GM23338 (cell line): ENCODE data around the gene LPO. TPM values are rescaled to one million over a fixed set of nuclear protein-coding genes. Genes with fewer than 3 reads are reported as not detected.

Experiments used
- CREB1 ChIP-seq: fragments of 250-450 bp; sonication (Bioruptor Pico); IDR thresholded peaks from 2 replicates; pipeline ENCODE4 v1.5.0; 2020; ENCODE audit warnings: low read depth, mild to moderate bottlenecking, moderate library complexity
- CTCF ChIP-seq, 2 experiments: fragments of 200-600 bp in 1 of 2; sonication (generic) in 1 of 2; conservative IDR thresholded peaks; 2 replicates each; pipeline versions ENCODE4 v1.5.1 to v1.6.1; 2016 to 2017; ENCODE audit warnings: antibody characterized with exemption in 2 of 2, low read depth in 2 of 2, mild to moderate bottlenecking in 2 of 2, moderate library complexity in 1 of 2
- ETS1 ChIP-seq: IDR thresholded peaks from 2 replicates; pipeline ENCODE4 v1.6.1; 2016; ENCODE audit warnings: antibody characterized with exemption
- EZH2 ChIP-seq: fragments of 200-600 bp; sonication (generic); IDR thresholded peaks from one replicate; pipeline ENCODE4 v1.8.0; 2017; ENCODE audit warnings: antibody characterized with exemption, mild to moderate bottlenecking, low read depth; ENCODE audit not compliant: unreplicated experiment
- EZH2phosphoT487 ChIP-seq: fragments of 200-600 bp; sonication (generic); IDR thresholded peaks from one replicate; pipeline ENCODE4 v1.8.1; 2018; ENCODE audit warnings: antibody characterized with exemption; ENCODE audit not compliant: unreplicated experiment
- JUNB ChIP-seq: IDR thresholded peaks from one replicate; pipeline ENCODE4 v1.6.1; 2016; ENCODE audit warnings: antibody characterized with exemption; ENCODE audit not compliant: unreplicated experiment
- POLR2AphosphoS5 ChIP-seq: IDR thresholded peaks from 2 replicates; pipeline ENCODE4 v1.6.1; 2016; ENCODE audit warnings: antibody characterized with exemption, low read depth
- REST ChIP-seq: IDR thresholded peaks from one replicate; pipeline ENCODE4 v1.6.1; 2018; ENCODE audit warnings: antibody characterized with exemption; ENCODE audit not compliant: unreplicated experiment
- STAT1 ChIP-seq: IDR thresholded peaks from one replicate; pipeline ENCODE4 v1.6.1; 2016; ENCODE audit warnings: antibody characterized with exemption; ENCODE audit not compliant: unreplicated experiment
- ZNF114 ChIP-seq: fragments of 250-450 bp; sonication (Bioruptor Pico); IDR thresholded peaks from 2 replicates; pipeline ENCODE4 v1.5.0; 2020; ENCODE audit warnings: mild to moderate bottlenecking, moderate library complexity
- ZNF331 ChIP-seq: fragments of 250-450 bp; sonication (Bioruptor Pico); IDR thresholded peaks from 2 replicates; pipeline ENCODE4 v1.5.0; 2020; ENCODE audit warnings: low read depth, mild to moderate bottlenecking, moderate library complexity
- polyA plus RNA-seq: library from polyadenylated mRNA; unstranded; fragments of >200 nt; fragmentation: Nextera tagmentation; extraction: Ambion mirVana; gene quantifications from 2 replicates; pipeline ENCODE4 v1.2.1, GENCODE V29; 2016
- total RNA-seq: library from RNA; depleted of rRNA; stranded (reverse); fragments of >200 nt; shearing (Covaris generic); gene quantifications from 2 replicates; pipeline ENCODE4 v1.2.3, GENCODE V29; 2014; rRNA removed

Gene LPO
- total and polyA plus RNA-seq, 2 experiments from 2014 or later, result 0.13 to 0.35 TPM

- TF ChIP-seq EZH2, result no peak
- no peak for TF ChIP-seq ZNF114 (CRISPR knock-in tag)
- TF ChIP-seq POLR2AphosphoS5, result no peak
- no peak for TF ChIP-seq EZH2phosphoT487
- no peak for TF ChIP-seq JUNB
- no peak for TF ChIP-seq CREB1 (CRISPR knock-in tag)
- TF ChIP-seq ZNF331, result no peak
- TF ChIP-seq CTCF (conservative IDR thresholded peaks at IDR 0.05; ENCODE audit: low read depth in 2 of 2), result no peak
- TF ChIP-seq ETS1, result no peak
- TF ChIP-seq REST, result no peak
- no peak for TF ChIP-seq STAT1
Observed at GRCh38 chr17:58318065-58318481, 79.7 kb downstream of the LPO start (continued).

Other genes starting within 250 kb of the LPO start
- gene SRSF1, start 231.3 kb upstream of the LPO start, total RNA-seq, result 584 and 639 TPM in 2 replicates
- gene SRSF1, start 231.3 kb upstream of the LPO start, polyA plus RNA-seq, result 373 and 413 TPM in 2 replicates
- 29.0 and 30.0 TPM in 2 replicates for gene DYNLL2, start 155.2 kb upstream of the LPO start, total RNA-seq
- gene DYNLL2, start 155.2 kb upstream of the LPO start, polyA plus RNA-seq, result 5.1 and 5.5 TPM in 2 replicates
- gene OR4D1, start 90.2 kb upstream of the LPO start, total RNA-seq, result 0.08 and 0.10 TPM in 2 replicates
- 0.37 and 0.50 TPM in 2 replicates for gene OR4D1, start 90.2 kb upstream of the LPO start, polyA plus RNA-seq
- not detected in 2 replicates for gene OR4D2, start 71.6 kb upstream of the LPO start, total RNA-seq
- not detected in 2 replicates for gene OR4D2, start 71.6 kb upstream of the LPO start, polyA plus RNA-seq
- 0.10 TPM in 1 of 2 replicates, not detected in the other for gene EPX, start 45.9 kb upstream of the LPO start, total RNA-seq
- gene EPX, start 45.9 kb upstream of the LPO start, polyA plus RNA-seq, result not detected in 2 replicates
- 17.4 and 21.6 TPM in 2 replicates for gene MKS1, start 19.3 kb upstream of the LPO start, total RNA-seq
- gene MKS1, start 19.3 kb upstream of the LPO start, polyA plus RNA-seq, result 11.9 and 14.0 TPM in 2 replicates
- gene MPO, start 42.4 kb downstream of the LPO start, total RNA-seq, result 0.12 TPM in 1 of 2 replicates, not detected in the other
- 0.08 TPM in 1 of 2 replicates, not detected in the other for gene MPO, start 42.4 kb downstream of the LPO start, polyA plus RNA-seq
- 11.8 and 12.9 TPM in 2 replicates for gene TSPOAP1, start 90.2 kb downstream of the LPO start, total RNA-seq
- 6.3 and 7.3 TPM in 2 replicates for gene TSPOAP1, start 90.2 kb downstream of the LPO start, polyA plus RNA-seq
- 82.2 and 87.0 TPM in 2 replicates for gene SUPT4H1, start 113.6 kb downstream of the LPO start, total RNA-seq
- 73.9 and 83.7 TPM in 2 replicates for gene SUPT4H1, start 113.6 kb downstream of the LPO start, polyA plus RNA-seq
- gene RNF43, start 178.9 kb downstream of the LPO start, total RNA-seq, result 0.62 and 2.2 TPM in 2 replicates
- gene RNF43, start 178.9 kb downstream of the LPO start, polyA plus RNA-seq, result 0.58 and 0.66 TPM in 2 replicates
- gene HSF5, start 249.8 kb downstream of the LPO start, total RNA-seq, result 0.23 and 0.24 TPM in 2 replicates
- gene HSF5, start 249.8 kb downstream of the LPO start, polyA plus RNA-seq, result not detected in 2 replicates